Measurements from ENCODE around the gene GPATCH2L. TPM values are rescaled to one million over a fixed set of nuclear protein-coding genes. Genes with fewer than 3 reads are reported as not detected.
A peak's percentile ranks its signal among the peaks of the same experiment; 100 is the strongest.

The GPATCH2L gene
- total RNA-seq, 1 experiment from 2014 or later, result 76.7 TPM

- H4K5ac ChIP-seq (ENCODE audit: insufficient read length, low read depth, low read length), result no peak overlapping the region
Measured at GRCh38 chr14:76118594-76118993, 33.1 kb upstream of the GPATCH2L start.

More at GRCh38 chr14:76118594-76118993, 33.1 kb upstream of the GPATCH2L start:
- no peak for DNase-seq
- TF ChIP-seq, protein P1, sequence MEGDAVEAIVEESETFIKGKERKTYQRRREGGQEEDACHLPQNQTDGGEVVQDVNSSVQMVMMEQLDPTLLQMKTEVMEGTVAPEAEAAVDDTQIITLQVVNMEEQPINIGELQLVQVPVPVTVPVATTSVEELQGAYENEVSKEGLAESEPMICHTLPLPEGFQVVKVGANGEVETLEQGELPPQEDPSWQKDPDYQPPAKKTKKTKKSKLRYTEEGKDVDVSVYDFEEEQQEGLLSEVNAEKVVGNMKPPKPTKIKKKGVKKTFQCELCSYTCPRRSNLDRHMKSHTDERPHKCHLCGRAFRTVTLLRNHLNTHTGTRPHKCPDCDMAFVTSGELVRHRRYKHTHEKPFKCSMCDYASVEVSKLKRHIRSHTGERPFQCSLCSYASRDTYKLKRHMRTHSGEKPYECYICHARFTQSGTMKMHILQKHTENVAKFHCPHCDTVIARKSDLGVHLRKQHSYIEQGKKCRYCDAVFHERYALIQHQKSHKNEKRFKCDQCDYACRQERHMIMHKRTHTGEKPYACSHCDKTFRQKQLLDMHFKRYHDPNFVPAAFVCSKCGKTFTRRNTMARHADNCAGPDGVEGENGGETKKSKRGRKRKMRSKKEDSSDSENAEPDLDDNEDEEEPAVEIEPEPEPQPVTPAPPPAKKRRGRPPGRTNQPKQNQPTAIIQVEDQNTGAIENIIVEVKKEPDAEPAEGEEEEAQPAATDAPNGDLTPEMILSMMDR (conservative IDR thresholded peaks at IDR 0.05), result no peak
- H3K27ac Mint-ChIP-seq, result no peak overlapping the region
- Histone ChIP-seq H3K14ac (ENCODE audit: insufficient read depth, low read length) (peak overlapping the region; percentile 8; the same call in 1 of the 2 replicates), H4K20me1 (ENCODE audit: control insufficient read depth, insufficient read depth, insufficient read length) (no peaks in the 10 kb centered on the region), H4K91ac (ENCODE audit: insufficient read length, low read depth, low read length) (no peak overlapping the region), H2BK5ac (ENCODE audit: insufficient read length, low read length) (no peak overlapping the region), H2BK120ac (ENCODE audit: low read depth, low read length, poor library complexity, severe bottlenecking) (no peak overlapping the region), H3K23ac (ENCODE audit: insufficient read length, low read depth, low read length) (no peak overlapping the region), H3K23me2 (ENCODE audit: insufficient read length, low read depth, low read length, poor library complexity, severe bottlenecking) (no peaks in the 10 kb centered on the region), H2BK15ac (ENCODE audit: low read depth, low read length) (no peak overlapping the region), H3K79me1 (ENCODE audit: insufficient read depth, low read depth, low read length, poor library complexity, severe bottlenecking) (no peaks in the 10 kb centered on the region), H3K18ac (ENCODE audit: insufficient read length, low read depth, low read length) (no peak overlapping the region), H2BK20ac (ENCODE audit: low read depth, low read length, poor library complexity, severe bottlenecking) (no peak overlapping the region), H3K27ac (ENCODE audit: insufficient read length, low read depth, low read length) (no peak overlapping the region), H3T11ph (ENCODE audit: low read length) (no peak overlapping the region), H3K4me1 (ENCODE audit: insufficient read depth, low read length) (peaks cover 21% of the 10 kb centered on the region), H3K56ac (ENCODE audit: insufficient read length, low read depth, low read length) (no peak overlapping the region), H3K9ac (ENCODE audit: extremely low read depth, insufficient read length, low read length) (no peak overlapping the region), H2BK12ac (ENCODE audit: insufficient read length, low read depth, low read length) (no peak overlapping the region), H3K27me3 (ENCODE audit: insufficient read depth, low read length) (no peaks in the 10 kb centered on the region), H3K9me3 (ENCODE audit: control insufficient read depth, low read depth, low read length) (no peaks in the 10 kb centered on the region), H3K4ac (ENCODE audit: low read depth, low read length) (no peak overlapping the region), H2AK5ac (ENCODE audit: insufficient read length, low read length) (no peak overlapping the region), H3K79me2 (ENCODE audit: insufficient read depth, low read length) (no peaks in the 10 kb centered on the region), H4K8ac (replicated peaks; ENCODE audit: insufficient read length, low read depth, low read length) (no peak overlapping the region), H3K4me2 (ENCODE audit: insufficient read depth, insufficient read length, low read length) (no peak overlapping the region), H2AFZ (ENCODE audit: low read length) (no peak overlapping the region)
- no peaks in the 10 kb centered on the region for H3K9me3 Mint-ChIP-seq
- no peak overlapping the region for H3K4me3 Mint-ChIP-seq
- no CpG with 5 or more reads among the region's 4 CpGs for WGBS (ENCODE audit: extremely low coverage, insufficient read length, low lambda C conversion rate)
- peaks cover 32% of the 10 kb centered on the region in 2 experiments for H3K4me1 Mint-ChIP-seq
- peaks cover 7% of the 10 kb centered on the region; the same call in 1 of the 2 replicates for H3K27me3 Mint-ChIP-seq (ENCODE audit: low read depth)
- no peaks in the 10 kb centered on the region; a peak in 1 of 7 replicates for H3K36me3 Mint-ChIP-seq (ENCODE audit: insufficient read depth in 1 of 3, low read depth in 3 of 3)

Data from H9 (cell line).